Stimulated activated naive CD8-positive, alpha-beta T cell treated with anti-CD3 and anti-CD28 coated beads, Interleukin-15, Interleukin-2, amounts not matched to agents 100 ng/mL and 50 ng/mL, for 24 hours (primary cell): ENCODE measurements around the gene SLC38A11.

Experiments used
- H3K27ac Mint-ChIP-seq: one replicate; pipeline ENCODE4 v1.8.0; 2021; ENCODE audit warnings: mild to moderate bottlenecking, mixed read lengths
- H3K27me3 Mint-ChIP-seq: one replicate; pipeline ENCODE4 v1.8.0; 2021; ENCODE audit warnings: mixed read lengths
- H3K36me3 Mint-ChIP-seq: one replicate; pipeline ENCODE4 v1.8.0; 2021; ENCODE audit warnings: low read depth, mixed read lengths
- H3K4me1 Mint-ChIP-seq: one replicate; pipeline ENCODE4 v1.8.0; 2021; ENCODE audit warnings: low read depth, mixed read lengths
- H3K4me3 Mint-ChIP-seq: one replicate; pipeline ENCODE4 v1.8.0; 2021; ENCODE audit warnings: mild to moderate bottlenecking, mixed read lengths
- H3K9me3 Mint-ChIP-seq: one replicate; pipeline ENCODE4 v1.8.0; 2021; ENCODE audit warnings: mixed read lengths

The SLC38A11 gene

DNA sequence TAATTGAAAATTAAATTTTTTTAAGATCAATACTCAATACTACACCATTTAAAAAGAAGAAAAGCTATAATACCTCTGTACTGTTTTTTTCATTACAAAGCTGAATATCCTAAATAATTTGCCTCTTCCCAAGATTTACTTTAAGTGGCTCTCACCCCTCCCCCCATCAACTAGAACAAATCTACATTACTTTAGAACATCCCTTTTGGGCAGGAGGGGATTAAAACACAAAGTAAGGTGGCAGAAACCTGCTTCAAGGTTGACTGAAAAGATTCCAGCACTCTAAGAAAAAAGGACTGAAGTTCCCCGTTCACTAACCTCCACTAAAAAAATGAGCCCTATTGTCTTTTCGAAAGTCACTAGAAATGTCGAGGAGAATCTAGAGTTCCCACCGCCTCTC is 42.3 kb downstream of the SLC38A11 start:
- H3K4me1 Mint-ChIP-seq: peaks cover 12% of the 10 kb centered on the region

DNA sequence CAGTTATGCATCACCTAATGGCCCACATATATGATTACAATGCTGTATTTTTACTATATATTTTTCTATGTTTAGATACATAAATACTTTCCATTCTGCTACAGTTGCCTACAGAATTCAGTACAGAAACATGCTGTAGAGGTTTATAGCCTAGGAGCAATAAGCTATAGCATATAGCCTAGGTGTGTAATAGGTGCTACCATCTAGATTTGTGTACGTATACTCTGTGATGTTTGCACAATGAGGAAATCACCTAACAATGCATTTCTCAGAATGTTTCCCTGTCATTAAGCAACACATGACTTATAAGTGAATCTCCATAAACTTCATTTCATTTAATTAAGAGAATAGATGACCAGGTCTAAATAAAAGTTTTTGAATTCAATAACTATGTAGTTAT is 43.5 kb downstream of the SLC38A11 start:
- Mint-ChIP-seq H3K27me3 (peaks cover 4% of the 10 kb centered on the region), H3K27ac (no peak overlapping the region), H3K4me1 (peaks cover 12% of the 10 kb centered on the region), H3K9me3 (no peaks in the 10 kb centered on the region), H3K4me3 (no peak overlapping the region), H3K36me3 (no peaks in the 10 kb centered on the region)

More for the DNA sequence above, 42.3 kb downstream of the SLC38A11 start:
- H3K9me3 Mint-ChIP-seq: no peaks in the 10 kb centered on the region
- H3K27ac Mint-ChIP-seq: no peak overlapping the region
- no peaks in the 10 kb centered on the region for H3K36me3 Mint-ChIP-seq
- peaks cover 4% of the 10 kb centered on the region for H3K27me3 Mint-ChIP-seq
- H3K4me3 Mint-ChIP-seq: no peak overlapping the region

DNA sequence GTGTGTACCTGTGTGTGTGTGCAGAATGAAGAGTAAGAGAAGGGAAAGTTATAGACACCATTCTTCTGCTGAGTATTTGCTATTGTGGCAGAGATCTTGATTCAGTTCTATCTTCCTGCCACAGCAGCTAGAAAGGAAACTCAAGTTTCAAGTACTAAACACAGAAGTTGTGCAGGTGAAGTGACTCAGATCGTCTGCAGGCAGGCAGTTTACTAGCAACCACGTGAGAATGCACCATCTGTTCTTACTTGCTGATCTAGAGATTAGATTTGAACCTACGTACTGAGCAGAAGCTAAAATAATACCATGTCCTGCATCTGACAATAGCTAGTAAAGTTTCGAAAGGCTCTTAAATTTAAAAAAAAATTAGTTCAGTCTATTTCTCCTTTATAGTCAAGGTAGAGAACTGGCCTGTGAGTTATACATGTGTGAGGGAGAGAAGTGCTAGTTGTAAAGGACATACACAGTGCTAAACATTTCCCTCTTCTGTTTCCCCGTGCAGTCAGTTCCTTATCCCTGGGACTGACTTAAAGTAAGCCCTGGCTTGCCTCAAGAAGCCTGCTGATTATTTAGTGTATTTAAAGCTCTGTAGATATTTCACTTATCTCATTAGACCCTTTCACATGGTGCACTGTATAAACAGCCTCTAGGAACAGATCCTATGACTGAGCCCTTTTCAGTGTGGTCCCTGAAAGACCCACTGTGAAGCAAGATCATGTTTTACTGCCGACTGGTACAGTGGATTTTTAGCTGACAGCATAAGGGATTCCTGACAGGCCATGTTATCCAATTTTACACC is 45.0 kb downstream of the SLC38A11 start:
- Mint-ChIP-seq H3K9me3 (no peaks in the 10 kb centered on the region), H3K4me3 (no peak overlapping the region), H3K27ac (no peak overlapping the region)

DNA sequence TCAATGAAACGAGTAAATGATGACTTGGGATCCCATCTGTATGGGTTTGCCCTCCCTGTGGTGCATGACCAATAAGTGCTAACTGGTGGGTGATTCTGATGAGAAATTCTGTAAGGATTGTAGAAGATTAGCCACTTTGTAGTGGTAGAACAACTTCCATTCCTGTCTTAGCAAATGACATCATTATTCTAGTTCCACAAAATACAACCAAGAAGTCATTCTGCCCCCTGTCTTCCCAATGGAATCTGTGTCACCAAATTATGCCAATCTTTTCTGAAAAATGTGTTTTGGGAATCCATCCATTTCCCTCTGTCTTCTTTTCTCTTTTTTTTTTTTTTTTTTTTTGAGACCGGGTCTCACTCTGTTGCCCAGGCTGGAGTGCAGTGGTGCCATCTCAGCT is 48.4 kb downstream of the SLC38A11 start:
- Mint-ChIP-seq H3K4me1 (peaks cover 9% of the 10 kb centered on the region), H3K27me3 (no peaks in the 10 kb centered on the region), H3K9me3 (no peaks in the 10 kb centered on the region), H3K27ac (no peak overlapping the region), H3K36me3 (no peaks in the 10 kb centered on the region), H3K4me3 (no peak overlapping the region)

More for the DNA sequence above, 45.0 kb downstream of the SLC38A11 start:
- no peaks in the 10 kb centered on the region for H3K36me3 Mint-ChIP-seq
- H3K4me1 Mint-ChIP-seq: peaks cover 12% of the 10 kb centered on the region
- peaks cover 4% of the 10 kb centered on the region for H3K27me3 Mint-ChIP-seq

DNA sequence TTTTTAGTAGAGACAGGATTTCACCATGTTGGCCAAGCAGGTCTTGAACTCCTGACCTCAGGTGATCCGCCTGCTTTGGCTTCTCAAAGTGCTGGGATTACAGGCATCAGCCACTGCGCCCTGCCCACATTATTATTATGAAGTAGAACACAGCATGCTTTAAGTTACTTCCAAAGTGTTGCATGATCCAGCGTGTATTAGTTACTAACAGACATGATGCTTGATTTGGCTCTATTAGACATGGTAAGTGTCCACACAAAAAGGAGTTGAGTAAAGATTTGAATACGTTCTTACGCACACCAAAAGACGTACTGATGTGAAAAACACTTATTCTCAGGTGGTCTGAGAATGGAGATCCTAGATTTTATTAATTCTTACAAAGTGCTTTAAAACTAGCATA is 50.0 kb downstream of the SLC38A11 start:
- H3K27me3 Mint-ChIP-seq: no peaks in the 10 kb centered on the region
- H3K9me3 Mint-ChIP-seq: no peaks in the 10 kb centered on the region
- no peak overlapping the region for H3K4me3 Mint-ChIP-seq
- no peak overlapping the region for H3K27ac Mint-ChIP-seq
- H3K4me1 Mint-ChIP-seq: peaks cover 9% of the 10 kb centered on the region
- no peaks in the 10 kb centered on the region for H3K36me3 Mint-ChIP-seq

DNA sequence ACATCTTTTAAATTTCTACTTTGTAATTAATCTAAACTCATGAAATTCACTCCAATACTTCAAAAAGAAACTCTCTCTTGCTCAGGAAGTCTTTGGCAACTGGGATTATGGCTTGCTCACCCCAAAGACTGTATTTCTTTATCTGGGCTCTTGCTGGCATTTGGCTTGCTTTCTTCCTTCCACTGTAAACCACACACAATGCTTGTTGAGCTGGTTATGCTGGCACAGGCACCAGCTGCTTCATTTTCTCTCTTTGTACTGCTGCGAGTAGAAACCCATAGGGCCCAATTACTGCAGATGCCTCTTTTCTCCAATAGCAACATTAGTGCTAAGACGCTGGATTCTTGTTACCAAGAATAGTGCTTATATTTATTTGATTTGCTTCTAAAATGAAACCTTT is 51.4 kb downstream of the SLC38A11 start:
- Mint-ChIP-seq H3K4me1 (no peaks in the 10 kb centered on the region), H3K4me3 (no peak overlapping the region), H3K9me3 (peaks cover 5% of the 10 kb centered on the region), H3K27me3 (peaks cover 5% of the 10 kb centered on the region), H3K27ac (no peak overlapping the region), H3K36me3 (no peaks in the 10 kb centered on the region)

DNA sequence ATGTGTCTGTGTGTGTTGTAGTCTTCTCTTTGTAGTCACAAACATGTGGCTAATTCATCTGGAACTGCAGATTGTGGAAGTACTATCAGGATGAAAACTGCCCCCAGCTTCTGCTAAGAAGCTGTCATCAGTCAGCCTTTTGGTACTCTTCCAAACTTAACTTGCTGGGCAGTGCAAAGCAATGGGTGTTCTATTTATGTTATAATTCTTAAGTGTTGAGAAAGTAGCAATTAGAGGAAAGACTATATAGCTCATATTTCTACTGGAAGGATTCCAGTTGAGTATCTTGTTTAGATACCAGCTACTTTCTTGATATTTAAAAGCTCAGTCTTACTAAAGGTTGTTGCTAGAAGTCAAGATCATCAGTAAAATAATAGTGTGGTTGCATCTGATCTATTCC is 52.1 kb downstream of the SLC38A11 start:
- no peak overlapping the region for H3K27ac Mint-ChIP-seq
- peaks cover 5% of the 10 kb centered on the region for H3K9me3 Mint-ChIP-seq
- no peak overlapping the region for H3K4me3 Mint-ChIP-seq
- H3K36me3 Mint-ChIP-seq: no peaks in the 10 kb centered on the region
- H3K27me3 Mint-ChIP-seq: peaks cover 5% of the 10 kb centered on the region
- no peaks in the 10 kb centered on the region for H3K4me1 Mint-ChIP-seq

DNA sequence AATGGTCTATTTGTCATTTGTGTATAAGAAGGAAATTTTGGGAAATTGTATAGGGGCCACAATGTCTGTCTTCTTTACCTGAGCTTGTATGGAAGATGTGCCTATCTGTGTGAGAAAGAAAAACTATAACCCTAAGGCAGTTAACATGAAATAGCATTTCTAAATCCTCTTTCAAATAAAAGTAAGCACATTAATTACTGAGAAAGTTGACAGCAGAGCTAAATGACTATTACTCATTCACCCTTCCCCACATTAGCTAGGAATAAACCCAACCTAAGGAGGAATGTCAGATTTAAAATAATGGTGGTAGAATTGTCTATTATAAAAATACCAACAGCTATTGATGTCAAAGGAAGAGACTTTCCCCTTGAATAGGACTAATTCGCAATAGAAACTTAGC is 56.2 kb downstream of the SLC38A11 start:
- Mint-ChIP-seq H3K4me1 (peaks cover 7% of the 10 kb centered on the region), H3K27ac (no peak overlapping the region), H3K9me3 (peaks cover 5% of the 10 kb centered on the region), H3K4me3 (no peak overlapping the region), H3K27me3 (peaks cover 5% of the 10 kb centered on the region), H3K36me3 (no peaks in the 10 kb centered on the region)

DNA sequence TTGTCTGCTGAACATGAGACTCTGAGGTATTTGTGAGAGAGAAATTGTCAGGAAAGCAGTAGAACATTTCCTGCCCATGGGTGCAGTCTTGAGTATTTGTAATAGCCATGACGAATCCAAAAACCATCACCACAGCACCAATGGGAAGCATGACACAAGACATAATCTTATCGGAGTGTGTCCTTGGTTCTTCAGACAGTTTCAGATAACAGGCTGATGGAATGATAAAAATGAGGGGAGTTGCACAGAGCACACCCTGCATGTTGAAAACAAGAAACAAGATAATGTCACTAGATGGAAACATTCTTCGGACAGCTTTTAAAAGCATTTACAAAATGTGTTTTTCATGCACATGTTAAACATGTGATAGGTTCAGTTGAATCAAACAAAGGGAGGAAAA is 56.9 kb downstream of the SLC38A11 start:
- H3K4me3 Mint-ChIP-seq: no peak overlapping the region
- H3K4me1 Mint-ChIP-seq: peaks cover 7% of the 10 kb centered on the region
- H3K9me3 Mint-ChIP-seq: peaks cover 5% of the 10 kb centered on the region
- peaks cover 5% of the 10 kb centered on the region for H3K27me3 Mint-ChIP-seq
- H3K27ac Mint-ChIP-seq: no peak overlapping the region
- H3K36me3 Mint-ChIP-seq: no peaks in the 10 kb centered on the region

DNA sequence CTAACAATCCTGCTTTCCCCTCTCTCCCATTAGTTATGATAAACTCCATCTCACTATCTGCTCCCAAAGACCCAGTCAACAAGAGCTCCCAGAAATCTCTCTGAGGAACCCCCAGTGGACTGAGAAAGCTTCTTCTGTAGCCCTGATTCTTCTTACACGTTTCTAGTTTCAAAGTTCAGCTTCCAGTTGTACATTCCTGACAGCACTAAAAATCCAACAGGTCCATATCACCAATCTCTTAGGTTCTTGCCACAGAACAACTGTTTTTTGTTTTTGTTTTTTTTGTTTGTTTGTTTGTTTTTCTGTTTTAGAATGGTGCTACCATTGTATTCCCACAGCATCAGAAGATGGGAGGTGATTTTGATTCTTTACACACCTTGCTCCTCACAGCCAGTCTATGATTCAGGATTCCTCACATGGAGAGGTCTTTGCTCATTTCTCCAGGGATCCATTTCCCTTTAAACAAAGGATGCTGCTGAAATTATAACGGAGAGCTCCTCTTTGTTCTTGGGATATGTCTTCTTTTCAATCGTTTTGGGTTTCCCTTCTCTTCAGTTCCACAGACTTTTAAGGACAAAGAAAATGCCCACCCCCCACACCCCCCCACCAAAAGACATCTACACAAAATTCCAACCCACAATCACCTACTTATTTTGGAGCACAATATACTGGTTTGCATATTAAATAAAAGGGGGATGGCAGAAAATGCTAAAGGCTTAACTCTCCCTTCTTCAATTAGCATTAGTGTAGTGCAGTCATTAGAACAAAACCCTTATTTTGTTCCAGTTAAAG is 57.7 kb downstream of the SLC38A11 start:
- Mint-ChIP-seq H3K36me3 (no peaks in the 10 kb centered on the region), H3K9me3 (peaks cover 5% of the 10 kb centered on the region), H3K4me3 (no peak overlapping the region), H3K27me3 (peaks cover 5% of the 10 kb centered on the region), H3K27ac (no peak overlapping the region), H3K4me1 (peaks cover 7% of the 10 kb centered on the region)

DNA sequence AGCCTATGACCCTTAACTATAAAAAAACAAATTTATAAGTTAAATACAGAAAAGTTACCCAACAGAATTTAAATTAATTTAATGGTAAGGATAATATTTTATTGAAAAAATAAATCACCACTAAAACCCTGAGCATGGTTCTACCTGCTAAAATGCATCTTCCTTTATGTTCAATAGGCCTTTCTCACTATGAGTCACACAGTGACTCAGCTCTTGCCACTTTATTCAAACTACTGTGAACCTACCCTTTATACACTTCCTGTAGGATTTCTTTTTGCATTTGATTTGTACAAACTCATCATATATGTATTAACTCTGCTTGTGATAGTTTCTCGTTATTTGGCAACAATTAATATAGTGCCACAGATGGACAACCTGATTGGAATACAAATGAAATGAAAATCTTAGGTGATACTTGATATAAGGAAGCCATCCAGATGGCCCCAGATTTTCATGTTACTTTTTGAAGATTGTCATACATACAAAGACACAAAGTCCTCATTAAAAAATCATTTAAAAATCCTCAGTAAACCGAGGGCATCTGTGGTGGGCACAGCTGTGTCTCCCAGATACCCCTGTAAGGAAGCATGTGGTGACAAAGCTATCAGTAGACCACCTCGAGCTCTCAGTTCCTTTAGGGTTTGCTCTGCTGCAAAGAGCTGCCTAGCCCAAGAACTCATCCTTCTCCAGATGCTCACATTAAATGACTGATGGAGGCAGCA is 58.5 kb downstream of the SLC38A11 start:
- Mint-ChIP-seq H3K27me3 (peaks cover 5% of the 10 kb centered on the region), H3K27ac (no peak overlapping the region), H3K4me1 (peaks cover 7% of the 10 kb centered on the region), H3K36me3 (no peaks in the 10 kb centered on the region), H3K4me3 (no peak overlapping the region), H3K9me3 (peaks cover 5% of the 10 kb centered on the region)

DNA sequence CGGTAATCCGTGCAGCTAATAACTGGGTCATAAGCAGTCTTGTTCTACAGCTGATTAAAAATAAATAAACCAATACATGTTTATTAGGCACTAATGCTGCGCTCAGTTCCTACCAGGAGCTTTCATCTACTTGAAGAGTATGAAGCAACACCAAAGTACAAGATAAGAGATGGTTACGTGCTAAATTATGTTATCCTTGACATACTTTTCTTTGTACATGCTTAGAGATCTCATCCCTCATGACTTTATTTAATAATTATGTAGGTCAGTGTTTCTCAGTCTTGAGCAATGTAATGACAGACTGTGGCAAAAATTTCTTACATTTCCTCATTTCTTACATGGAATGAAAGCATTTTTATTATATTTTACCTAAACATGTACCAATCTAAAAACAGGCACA is 59.1 kb downstream of the SLC38A11 start:
- Mint-ChIP-seq H3K4me3 (no peak overlapping the region), H3K36me3 (no peaks in the 10 kb centered on the region), H3K27ac (no peak overlapping the region), H3K27me3 (peaks cover 5% of the 10 kb centered on the region), H3K4me1 (peaks cover 7% of the 10 kb centered on the region), H3K9me3 (peaks cover 5% of the 10 kb centered on the region)

DNA sequence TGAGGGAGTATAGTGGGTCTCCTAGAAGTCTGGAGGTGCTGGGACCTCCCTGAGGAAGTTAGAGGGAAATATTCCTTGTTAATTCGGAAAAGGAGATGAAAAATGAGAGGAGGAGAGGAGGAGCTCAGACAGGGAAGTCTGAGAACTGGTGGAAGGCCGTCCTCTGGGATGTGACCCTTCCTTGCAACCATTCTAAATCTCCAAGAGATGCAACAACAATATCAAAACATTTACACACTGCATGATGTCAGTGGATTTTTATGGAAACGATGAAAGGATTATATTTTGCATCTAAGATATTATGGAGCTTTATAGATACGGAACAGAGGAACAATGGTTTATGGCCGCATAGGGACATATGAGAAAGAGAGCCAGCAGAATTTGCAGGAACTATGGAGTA is 63.9 kb downstream of the SLC38A11 start:
- Mint-ChIP-seq H3K4me1 (peaks cover 3% of the 10 kb centered on the region), H3K27me3 (no peaks in the 10 kb centered on the region), H3K36me3 (no peaks in the 10 kb centered on the region), H3K9me3 (no peaks in the 10 kb centered on the region), H3K27ac (no peak overlapping the region), H3K4me3 (no peak overlapping the region)

DNA sequence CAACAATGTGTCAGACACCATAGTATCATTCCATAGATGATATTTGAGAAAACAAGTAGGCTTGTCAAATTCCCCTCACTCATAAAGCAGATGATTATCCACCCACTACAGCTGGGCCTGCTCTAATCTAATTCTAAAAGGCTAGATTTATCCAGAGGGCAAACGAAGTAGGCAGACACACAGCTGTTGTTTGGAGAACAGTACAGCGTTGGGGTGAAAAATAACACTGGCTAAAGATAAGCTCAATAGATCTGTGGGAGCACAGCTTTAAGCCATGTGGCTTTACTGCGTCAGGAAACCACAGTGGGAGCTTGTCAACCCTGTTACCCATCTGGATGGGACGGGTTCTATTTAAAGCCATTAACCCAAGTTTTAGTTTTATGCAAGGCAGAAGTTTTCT is 64.8 kb downstream of the SLC38A11 start:
- Mint-ChIP-seq H3K4me1 (no peaks in the 10 kb centered on the region), H3K4me3 (no peak overlapping the region), H3K9me3 (no peaks in the 10 kb centered on the region), H3K27ac (no peak overlapping the region), H3K36me3 (no peaks in the 10 kb centered on the region), H3K27me3 (no peaks in the 10 kb centered on the region)

DNA sequence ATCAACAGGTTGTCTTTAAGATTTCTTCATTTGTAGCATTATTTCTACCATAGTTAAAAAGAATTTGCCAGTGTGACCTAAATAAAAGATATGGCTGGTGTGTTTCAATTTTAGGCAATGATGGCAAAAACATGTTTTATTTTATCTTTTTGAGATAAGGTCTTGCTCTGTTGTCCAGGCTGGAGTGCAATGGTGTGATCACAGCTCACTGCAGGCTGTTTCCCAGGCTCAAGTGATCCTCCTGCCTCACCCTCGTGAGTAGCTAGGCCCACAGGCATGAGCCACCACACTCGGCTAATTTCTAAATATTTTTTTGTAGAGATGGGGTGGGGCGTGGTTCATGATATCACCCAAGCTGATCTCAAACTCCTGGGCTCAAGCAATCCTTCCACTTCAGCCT is 66.7 kb downstream of the SLC38A11 start:
- Mint-ChIP-seq H3K27ac (no peak overlapping the region), H3K36me3 (no peaks in the 10 kb centered on the region), H3K4me3 (no peak overlapping the region), H3K4me1 (no peaks in the 10 kb centered on the region), H3K9me3 (no peaks in the 10 kb centered on the region), H3K27me3 (no peaks in the 10 kb centered on the region)
